Measurements from ENCODE around the gene KRT1.
"Not testable (repeated sequence)": the region's sequence is repeated elsewhere in the genome, so short reads cannot be mapped to it uniquely, and the experiment has no call there.

KRT1 gene

GRCh38 chr12:52680363-52680762 lies at the start of gene KRT1:
TSS of gene KRT1 (minus strand) at chr12:52680407. CDS start at chr12:52680348, 59 bp downstream.
- no peak for DNase-seq
- intact Hi-C loops (cut with DNase I): no loop called here

- intact Hi-C loops (cut with DNase I): no loop called here
- no peak for DNase-seq
Measured at GRCh38 chr12:52729147-52729546, 48.9 kb upstream of the KRT1 start.

GRCh38 chr12:52728374-52728773 lies 48.2 kb upstream of the KRT1 start:
- intact Hi-C loops (cut with DNase I): no loop called here
- DNase-seq: no peak

GRCh38 chr12:52727037-52727436 lies 46.8 kb upstream of the KRT1 start:
- DNase-seq: no peak
- intact Hi-C loops (cut with DNase I): no loop called here

- intact Hi-C loops (cut with DNase I): no loop called here
- DNase-seq: no peak
Measured at GRCh38 chr12:52726451-52726850, 46.2 kb upstream of the KRT1 start.

GRCh38 chr12:52724384-52724783 lies 44.2 kb upstream of the KRT1 start:
- DNase-seq: no peak
- intact Hi-C loops (cut with DNase I): no loop called here

GRCh38 chr12:52722680-52723079 lies 42.5 kb upstream of the KRT1 start:
- no peak for DNase-seq
- intact Hi-C loops (cut with DNase I): no loop called here

GRCh38 chr12:52721838-52722470 lies 41.7 kb upstream of the KRT1 start:
- no peak for DNase-seq
- intact Hi-C loops (cut with DNase I): no loop called here

GRCh38 chr12:52720365-52720886 lies 40.2 kb upstream of the KRT1 start:
- peak in 1 of 42 donors; percentile 20 for DNase-seq
- intact Hi-C loops (cut with DNase I): no loop called here

- intact Hi-C loops (cut with DNase I): no loop called here
- DNase-seq: no peak
Measured at GRCh38 chr12:52716061-52716460, 35.9 kb upstream of the KRT1 start.

GRCh38 chr12:52715416-52715815 lies 35.2 kb upstream of the KRT1 start:
- no peak for DNase-seq
- intact Hi-C loops (cut with DNase I): no loop called here

GRCh38 chr12:52714887-52715281 lies 34.7 kb upstream of the KRT1 start:
- DNase-seq: no peak

GRCh38 chr12:52713960-52714886 lies 34.0 kb upstream of the KRT1 start:
- DNase-seq: peak in 12 of 42 donors; percentile 6 to 43 (median 17)
- intact Hi-C loops (cut with DNase I): no loop called here

More at GRCh38 chr12:52714887-52715281, 34.7 kb upstream of the KRT1 start:
- intact Hi-C loops (cut with DNase I): no loop called here

GRCh38 chr12:52712122-52712521 lies 31.9 kb upstream of the KRT1 start:
- DNase-seq; intact Hi-C loops (cut with DNase I): not testable (repeated sequence)

GRCh38 chr12:52710730-52711129 lies 30.5 kb upstream of the KRT1 start:
- intact Hi-C loops (cut with DNase I): no loop called here
- DNase-seq: no peak

GRCh38 chr12:52708010-52708409 lies 27.8 kb upstream of the KRT1 start:
- DNase-seq: no peak
- intact Hi-C loops (cut with DNase I): no loop called here

- intact Hi-C loops (cut with DNase I): no loop called here
- DNase-seq: no peak
Measured at GRCh38 chr12:52704464-52704863, 24.3 kb upstream of the KRT1 start.

GRCh38 chr12:52703878-52704277 lies 23.7 kb upstream of the KRT1 start:
- no peak for DNase-seq
- intact Hi-C loops (cut with DNase I): no loop called here

GRCh38 chr12:52703424-52703823 lies 23.2 kb upstream of the KRT1 start, which contains the start of gene KRT77:
TSS of gene KRT77 (minus strand) at chr12:52703524. CDS start at chr12:52703434, 90 bp downstream.
- no peak for DNase-seq
- intact Hi-C loops (cut with DNase I): no loop called here

GRCh38 chr12:52702338-52702737 lies 22.1 kb upstream of the KRT1 start:
- DNase-seq: no peak
- intact Hi-C loops (cut with DNase I): no loop called here

Data from head of caudate nucleus (tissue), 42 donors.